SU-DHL-6 (cell line): ENCODE results near the gene EHD4.

ENCODE experiments used
- CTCF ChIP-seq: fragments of 200-600 bp; sonication (generic); IDR thresholded peaks from one replicate; pipeline ENCODE4 v1.5.1; 2017; ENCODE audit warnings: antibody characterized with exemption, mild to moderate bottlenecking, low read length, moderate library complexity; ENCODE audit not compliant: insufficient read depth, poor library complexity, severe bottlenecking
- EZH2phosphoT487 ChIP-seq: fragments of 200-600 bp; sonication (generic), shearing (Covaris generic); conservative IDR thresholded peaks from 2 replicates; pipeline ENCODE4 v1.6.1; 2018; ENCODE audit warnings: mild to moderate bottlenecking, antibody characterized with exemption, low read length, moderate library complexity, mixed read lengths

DNA sequence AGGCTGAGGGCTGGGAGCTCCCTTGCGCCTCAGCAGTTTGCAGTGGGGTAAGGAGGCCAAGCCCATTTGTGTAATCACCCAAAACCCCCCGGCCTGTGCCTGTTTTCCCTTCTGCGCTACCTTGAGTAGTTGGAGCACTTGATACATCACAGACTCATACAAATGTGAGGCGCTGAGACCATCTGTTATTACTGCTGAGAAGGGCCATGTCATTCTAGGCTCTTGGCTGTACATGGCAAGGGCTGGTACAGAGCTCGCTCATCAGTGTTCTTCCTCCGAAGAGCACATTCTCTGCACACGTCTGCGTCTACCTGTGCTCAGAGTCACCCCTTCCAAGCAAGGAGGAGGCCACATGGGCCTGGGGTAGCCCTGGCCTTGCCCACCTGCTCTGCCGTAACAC lies 124.4 kb downstream of the EHD4 start:
- no peak for TF ChIP-seq CTCF
- no peak for TF ChIP-seq EZH2phosphoT487
